Tibial artery (tissue), 4 donors: ENCODE measurements around the gene EIF4E3.
A peak's percentile ranks its signal among the peaks of the same experiment; 100 is the strongest.

Experiments used
- DNase-seq, 2 donors: peaks; one replicate each; pipeline ENCODE4 v3.0.0-alpha.2; 2019
- H3K27ac ChIP-seq, 2 donors: fragments of 200-600 bp; sonication (generic) in 1 of 2; 1 replicate in 1 of 2; 2 replicates in 1 of 2; pipeline ENCODE4 v1.5.1; 2018 to 2019; ENCODE audit warnings: mild to moderate bottlenecking in 1 of 2
- H3K27me3 ChIP-seq, 2 donors: fragments of 200-600 bp; sonication (generic) in 1 of 2; one replicate each; pipeline versions ENCODE4 v1.5.1 to v1.6.0; 2016 to 2019
- H3K36me3 ChIP-seq, 3 donors: fragments of 200-600 bp; sonication (generic) in 2 of 3; one replicate each; pipeline ENCODE4 v1.5.1; 2016 to 2019; ENCODE audit warnings: mild to moderate bottlenecking in 2 of 3
- H3K4me1 ChIP-seq, 4 donors: fragments of 200-600 bp; sonication (generic) in 2 of 4; 1 replicate in 3 of 4; 2 replicates in 1 of 4; pipeline ENCODE4 v1.5.1; 2016 to 2019
- H3K4me3 ChIP-seq, 2 donors: fragments of 200-600 bp; sonication (generic) in 1 of 2; 1 replicate in 1 of 2; 2 replicates in 1 of 2; pipeline ENCODE4 v1.5.1; 2018 to 2019; ENCODE audit warnings: mild to moderate bottlenecking in 2 of 2
- H3K9me3 ChIP-seq, 3 donors: fragments of 200-600 bp; sonication (generic) in 1 of 3; one replicate each; pipeline ENCODE4 v1.5.1; 2016 to 2019
- CTCF ChIP-seq, 2 experiments: fragments of 200-600 bp in 1 of 2; fragments of 450-650 bp in 1 of 2; IDR thresholded peaks; one replicate each; pipeline ENCODE4 v1.5.1; 2017 to 2019; ENCODE audit warnings: antibody characterized with exemption in 2 of 2, mild to moderate bottlenecking in 1 of 2, moderate library complexity in 1 of 2
- intact Hi-C: fragments of 100-400 bp; cut with DNase I; formaldehyde crosslinking; loops from one replicate; pipeline ENCODE4 v1.15.0; 2023; ENCODE audit warnings: low total_unique reads

The EIF4E3 gene

DNA sequence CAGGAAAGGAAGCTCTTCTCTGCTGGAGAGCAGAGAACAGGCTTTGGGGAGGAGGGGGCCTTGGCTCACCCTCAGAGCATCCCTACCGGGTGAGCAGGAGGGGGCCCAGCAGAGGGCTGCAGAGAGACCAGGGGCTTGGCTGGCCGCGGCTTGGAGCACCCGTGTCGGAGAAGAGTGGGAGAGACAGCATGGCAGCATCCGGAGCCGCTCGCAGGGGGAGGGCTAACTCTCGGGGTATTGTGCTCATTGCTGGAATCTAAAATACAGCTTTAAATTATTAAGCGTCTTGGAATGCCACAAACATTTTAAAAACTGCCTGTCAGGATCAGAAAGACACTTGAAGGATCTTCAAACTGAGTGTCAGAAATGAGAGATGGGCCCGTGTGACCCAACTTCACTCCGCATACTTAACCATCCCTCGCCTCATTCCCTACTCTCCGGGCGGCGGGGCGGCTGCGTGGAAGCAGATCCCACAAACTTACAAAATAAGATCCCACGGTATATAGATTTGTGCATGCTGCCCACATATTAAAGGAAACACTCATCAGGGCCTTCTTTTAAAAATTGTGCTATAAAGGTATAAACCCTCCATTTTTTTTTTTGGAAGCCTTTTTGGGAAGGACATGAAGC is 53.9 kb downstream of the EIF4E3 start:
- Histone ChIP-seq H3K9me3 (no peaks in the 10 kb centered on the region), H3K4me3 (no peak overlapping the region), H3K27me3 (no peaks in the 10 kb centered on the region), H3K4me1 (no peaks in the 10 kb centered on the region), H3K27ac (no peak overlapping the region), H3K36me3 (no peaks in the 10 kb centered on the region)
- DNase-seq, result no peak
- intact Hi-C loops, result no loop called here
- no peak for TF ChIP-seq CTCF (IDR thresholded peaks at IDR 0.05)

DNA sequence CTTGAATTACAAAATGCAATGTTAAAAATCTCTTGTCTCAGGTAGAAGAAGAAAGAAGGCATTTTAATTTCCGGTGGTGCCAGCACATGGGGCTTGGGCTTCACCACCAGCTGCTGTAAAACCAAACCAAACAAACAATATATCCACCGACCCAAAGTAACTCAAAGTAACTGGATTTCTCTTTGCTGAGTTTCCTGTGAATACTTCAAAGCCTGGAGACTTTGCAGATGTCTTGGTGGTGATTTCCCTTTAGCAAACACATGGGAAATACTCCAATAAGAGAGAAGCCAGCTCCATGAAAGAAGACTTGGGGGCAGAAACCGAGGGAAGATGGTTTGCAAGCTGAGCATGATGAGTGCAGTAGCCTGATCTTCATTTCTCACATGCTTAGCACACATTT is 62.6 kb downstream of the EIF4E3 start:
- no peaks in the 10 kb centered on the region for H3K27me3 ChIP-seq
- peaks cover 0 to 12% (median 10%) of the 10 kb centered on the region in 4 donors for H3K4me1 ChIP-seq
- no peaks in the 10 kb centered on the region for H3K36me3 ChIP-seq
- TF ChIP-seq CTCF (IDR thresholded peaks at IDR 0.05), result no peak
- H3K27ac ChIP-seq, result no peak overlapping the region
- intact Hi-C loops, result no loop called here
- no peak overlapping the region for H3K4me3 ChIP-seq
- no peak for DNase-seq
- no peaks in the 10 kb centered on the region for H3K9me3 ChIP-seq

DNA sequence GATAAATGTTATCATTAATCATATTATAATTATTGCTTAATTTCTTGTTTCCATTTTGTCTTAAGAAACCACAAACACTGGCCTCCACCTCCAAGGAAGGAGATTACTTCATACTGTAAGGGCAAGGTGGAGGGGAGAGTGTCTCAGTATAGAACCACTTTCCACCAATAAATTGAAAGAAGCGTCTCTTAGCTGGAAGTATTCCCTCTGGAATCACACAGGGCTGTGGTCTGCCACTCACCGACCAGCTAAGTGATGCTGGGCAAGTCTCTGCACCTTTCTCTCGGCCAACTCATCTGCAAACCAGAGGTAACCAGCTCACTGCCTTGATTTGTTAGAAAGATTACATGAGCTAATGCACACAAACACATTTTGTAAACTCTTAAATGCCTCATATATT is 63.1 kb downstream of the EIF4E3 start:
- no peak for TF ChIP-seq CTCF (IDR thresholded peaks at IDR 0.05)
- Histone ChIP-seq H3K36me3 (no peaks in the 10 kb centered on the region), H3K4me3 (no peak overlapping the region), H3K9me3 (no peaks in the 10 kb centered on the region), H3K27me3 (no peaks in the 10 kb centered on the region), H3K4me1 (peaks cover 0 to 17% (median 13%) of the 10 kb centered on the region in 4 donors), H3K27ac (no peak overlapping the region)
- no peak for DNase-seq
- intact Hi-C loops, result no loop called here

GRCh38 chr3:71659864-71660591 is 65.2 kb downstream of the EIF4E3 start:
- DNase-seq, result no peak
- Histone ChIP-seq H3K4me1 (peaks cover 0 to 17% (median 13%) of the 10 kb centered on the region in 4 donors), H3K27ac (peak overlapping the region in 1 of 2 donors; percentile 12)

GRCh38 chr3:71657831-71658530 is 67.2 kb downstream of the EIF4E3 start:
- intact Hi-C loops, result no loop called here
- peaks cover 0 to 17% (median 13%) of the 10 kb centered on the region in 4 donors for H3K4me1 ChIP-seq
- H3K9me3 ChIP-seq, result no peaks in the 10 kb centered on the region
- H3K4me3 ChIP-seq, result peak overlapping the region in 1 of 2 donors; percentile 5
- no peaks in the 10 kb centered on the region for H3K36me3 ChIP-seq
- H3K27me3 ChIP-seq, result no peaks in the 10 kb centered on the region
- DNase-seq, result peak; percentile 89 to 94
- H3K27ac ChIP-seq, result peak overlapping the region; percentile 53 to 83
- no peak for TF ChIP-seq CTCF (IDR thresholded peaks at IDR 0.05)

More at GRCh38 chr3:71659864-71660591, 65.2 kb downstream of the EIF4E3 start:
- H3K36me3 ChIP-seq, result no peaks in the 10 kb centered on the region
- H3K4me3 ChIP-seq, result no peak overlapping the region
- intact Hi-C loops, result no loop called here
- no peaks in the 10 kb centered on the region for H3K9me3 ChIP-seq
- no peaks in the 10 kb centered on the region for H3K27me3 ChIP-seq
- no peak for TF ChIP-seq CTCF (IDR thresholded peaks at IDR 0.05)
